GM19397 (cell line): ENCODE measurements around the gene S100A14.
A peak's percentile ranks its signal among the peaks of the same experiment; 100 is the strongest.

Experiments used
- ATAC-seq: cut with Tn5 transposase; IDR thresholded peaks from one replicate; pipeline ENCODE4 v1.9.1; 2021; ENCODE audit warnings: mild to moderate bottlenecking, moderate library complexity; ENCODE audit not compliant: unreplicated experiment

Gene S100A14

GRCh38 chr1:153639280-153639679 lies 23.2 kb upstream of the S100A14 start:
- no peak for ATAC-seq

- no peak for ATAC-seq
These were observed 22.1 kb upstream of the S100A14 start for GRCh38 chr1:153638261-153638660.

DNA sequence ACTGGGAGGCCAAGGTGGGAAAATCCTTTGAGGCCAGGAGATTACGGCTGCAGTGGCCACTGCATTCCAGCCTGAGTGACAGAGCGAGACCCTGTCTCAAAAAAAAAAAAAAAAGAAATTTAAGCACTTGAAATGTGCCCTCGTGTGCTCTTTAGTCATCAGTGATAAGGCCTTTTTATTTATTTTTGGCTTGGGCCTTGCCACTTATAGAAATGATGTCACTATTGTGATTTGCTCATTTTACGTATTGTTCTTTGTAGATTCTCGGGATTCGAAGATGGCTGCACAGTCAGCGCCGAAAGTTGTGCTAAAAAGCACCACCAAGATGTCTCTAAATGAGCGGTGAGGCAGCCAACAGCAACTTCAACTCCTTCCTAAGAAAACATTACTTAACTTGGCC lies 20.2 kb upstream of the S100A14 start:
- ATAC-seq = no peak

DNA sequence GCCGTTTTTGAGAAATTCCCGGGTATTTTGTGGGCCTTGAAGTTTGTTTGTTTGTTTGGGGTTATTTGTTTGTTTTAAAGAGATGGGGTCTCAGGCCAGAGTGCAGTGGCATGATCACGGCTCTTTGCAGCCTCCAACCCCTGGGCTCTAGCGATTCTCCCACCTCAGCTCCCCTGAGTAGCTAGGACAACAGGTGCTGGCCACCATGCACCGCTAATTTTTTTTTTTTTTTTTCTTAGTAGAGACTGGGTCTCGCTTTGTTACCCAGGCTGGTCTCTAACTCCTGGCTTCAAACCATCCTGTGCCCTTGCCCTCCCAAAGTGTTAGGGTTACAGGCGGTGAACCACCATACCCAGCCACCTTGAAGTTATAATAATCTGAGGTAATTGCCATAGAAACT lies 19.7 kb upstream of the S100A14 start:
- ATAC-seq = no peak

DNA sequence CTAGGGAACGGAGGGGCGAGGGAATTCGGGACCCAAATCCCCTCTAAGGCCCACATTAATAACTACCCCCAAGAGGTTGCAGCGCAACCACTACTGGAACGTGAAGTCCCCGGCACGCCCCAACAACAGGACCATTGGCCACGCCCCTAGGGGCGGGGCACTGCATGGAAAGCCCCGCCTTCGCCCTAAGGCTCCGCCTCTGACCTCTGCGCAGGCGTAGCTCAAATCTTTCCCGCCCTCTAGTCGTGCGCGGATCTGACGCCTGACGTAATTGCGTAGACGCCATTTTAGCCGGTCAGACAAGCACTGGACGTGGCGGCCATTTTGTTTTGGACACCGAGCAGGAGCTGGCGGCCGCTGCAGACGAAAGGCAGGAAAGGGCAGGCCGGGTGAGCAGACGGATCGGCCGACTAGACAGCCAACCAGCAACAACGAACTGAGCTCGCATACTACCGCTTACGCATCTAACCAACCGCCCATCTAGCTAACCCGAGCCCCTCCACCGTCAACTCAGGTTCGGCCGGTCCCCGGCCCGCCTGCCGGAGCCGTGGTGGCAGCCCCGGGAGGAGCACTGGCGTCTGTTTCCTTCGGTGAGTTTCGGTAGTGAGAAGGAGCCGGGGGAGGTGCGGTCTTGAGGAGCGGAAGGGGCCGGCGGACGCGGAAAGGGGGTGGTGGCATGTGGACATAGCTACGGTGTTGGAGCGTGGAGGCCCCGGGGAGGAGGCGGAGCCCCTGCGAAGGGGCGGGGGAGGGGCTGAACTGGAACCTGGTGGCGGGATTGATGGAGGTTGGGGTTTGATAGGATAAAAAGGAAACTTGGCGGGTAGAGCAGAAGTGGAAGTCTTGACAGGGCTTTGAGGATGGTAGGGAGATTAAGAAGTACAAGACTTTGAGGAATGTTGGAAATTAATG lies 17.9 kb upstream of the S100A14 start, which contains the start of gene CHTOP:
CHTOP (plus strand) TSS at position 313 of the 912 bp plus-strand sequence. CDS start 2,523 bp downstream, outside the sequence.
- ATAC-seq = peak; percentile 92

DNA sequence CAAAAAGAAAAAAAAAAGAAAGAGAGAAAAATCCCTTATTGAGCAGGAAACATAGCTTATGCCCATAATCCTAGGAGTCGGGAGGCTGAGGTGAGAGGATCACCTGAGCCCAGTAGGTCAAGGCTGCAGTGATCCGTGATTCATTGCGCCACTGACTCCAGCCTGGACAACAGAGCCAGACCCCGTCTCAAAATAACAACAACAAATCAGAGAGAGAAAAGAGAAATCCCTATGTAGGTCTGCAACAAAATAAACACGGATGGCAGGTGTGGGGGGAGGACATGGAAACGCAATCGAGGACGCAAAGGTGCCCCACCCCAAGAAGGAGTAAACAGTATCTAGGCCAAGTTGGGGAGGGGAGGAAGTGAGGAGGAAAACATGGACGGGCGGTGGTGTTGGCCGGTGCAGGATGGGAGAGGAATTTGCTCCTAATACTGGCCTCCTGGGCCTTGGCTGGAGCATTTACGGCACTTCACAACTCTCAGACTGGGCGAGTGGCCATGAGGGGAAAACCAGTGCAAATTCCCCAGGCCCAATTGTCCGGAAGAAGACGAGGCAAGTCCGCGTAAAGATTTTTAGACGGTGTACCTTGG lies 17.1 kb upstream of the S100A14 start:
- no peak for ATAC-seq

- no peak for ATAC-seq
These were observed 15.2 kb upstream of the S100A14 start for GRCh38 chr1:153631047-153632022.

DNA sequence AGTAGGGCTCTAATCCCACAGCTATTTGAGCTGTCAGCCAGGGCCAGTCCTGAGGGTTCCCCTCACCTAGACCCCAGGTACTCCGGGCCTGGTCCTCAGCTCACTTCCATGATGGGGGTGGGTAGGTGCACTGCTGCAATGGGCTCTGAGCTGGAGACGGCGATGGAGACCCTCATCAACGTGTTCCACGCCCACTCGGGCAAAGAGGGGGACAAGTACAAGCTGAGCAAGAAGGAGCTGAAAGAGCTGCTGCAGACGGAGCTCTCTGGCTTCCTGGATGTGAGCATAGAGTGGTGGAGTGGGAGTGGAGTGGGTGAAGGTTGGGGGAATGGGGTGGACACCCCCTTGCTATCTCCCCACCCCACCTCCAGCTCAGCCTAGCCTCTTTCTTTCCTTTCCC lies 14.3 kb upstream of the S100A14 start:
- ATAC-seq = no peak

GRCh38 chr1:153629971-153630370 lies 13.8 kb upstream of the S100A14 start:
- no peak for ATAC-seq

GRCh38 chr1:153629343-153629665 lies 13.2 kb upstream of the S100A14 start:
- ATAC-seq = no peak

GRCh38 chr1:153628638-153629342 lies 12.7 kb upstream of the S100A14 start:
- ATAC-seq = no peak

GRCh38 chr1:153627715-153628626 lies 11.8 kb upstream of the S100A14 start, which contains the start of gene S100A1:
Gene S100A1, plus strand, starts transcription at chr1:153628434. Its CDS starts 2,088 bp downstream, at chr1:153630522.
- ATAC-seq = no peak

DNA sequence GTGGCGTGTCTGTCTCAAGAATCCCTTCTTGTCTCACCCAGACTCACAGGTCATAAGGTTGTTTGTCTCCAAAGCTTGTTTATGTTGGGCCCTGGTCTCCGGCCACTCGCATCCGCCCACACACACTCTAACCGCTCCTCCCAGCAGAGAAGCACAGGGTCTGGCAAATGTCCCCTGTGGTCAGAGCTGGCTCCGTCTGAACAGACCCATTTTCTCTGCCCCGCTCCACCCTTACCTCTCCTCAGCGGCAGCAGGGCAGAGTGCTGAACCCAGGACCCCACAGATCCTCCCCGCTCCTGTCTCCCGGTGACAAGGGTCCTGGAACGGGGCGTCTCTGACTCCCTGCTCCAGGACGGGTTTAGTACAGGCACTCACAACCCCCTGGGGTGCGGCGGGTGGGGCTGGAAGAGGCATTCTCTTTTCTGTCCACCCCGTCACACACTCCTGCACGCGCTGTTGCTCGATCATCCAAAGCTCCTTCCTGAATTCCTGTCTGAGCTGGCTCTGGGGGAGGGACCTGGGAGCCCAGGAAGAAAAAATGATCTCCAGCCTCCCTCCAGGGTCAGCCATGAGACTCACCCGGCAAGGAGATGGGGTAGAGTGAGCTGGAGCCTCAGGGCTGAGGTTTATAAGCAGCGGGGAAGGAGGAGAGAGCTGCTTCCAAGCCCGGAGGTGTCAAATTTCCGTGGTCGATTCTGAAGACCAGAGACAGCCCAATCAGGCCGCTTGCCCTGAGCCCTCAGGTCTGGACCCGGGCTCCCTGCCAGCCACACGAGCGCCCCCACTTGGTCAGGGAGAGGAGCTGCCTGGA lies 11.0 kb upstream of the S100A14 start, which contains the start of gene S100A13:
S100A13 (minus strand) TSS at position 602 of the 811 bp plus-strand sequence. CDS start 1,033 bp downstream, outside the sequence.
- ATAC-seq = no peak

DNA sequence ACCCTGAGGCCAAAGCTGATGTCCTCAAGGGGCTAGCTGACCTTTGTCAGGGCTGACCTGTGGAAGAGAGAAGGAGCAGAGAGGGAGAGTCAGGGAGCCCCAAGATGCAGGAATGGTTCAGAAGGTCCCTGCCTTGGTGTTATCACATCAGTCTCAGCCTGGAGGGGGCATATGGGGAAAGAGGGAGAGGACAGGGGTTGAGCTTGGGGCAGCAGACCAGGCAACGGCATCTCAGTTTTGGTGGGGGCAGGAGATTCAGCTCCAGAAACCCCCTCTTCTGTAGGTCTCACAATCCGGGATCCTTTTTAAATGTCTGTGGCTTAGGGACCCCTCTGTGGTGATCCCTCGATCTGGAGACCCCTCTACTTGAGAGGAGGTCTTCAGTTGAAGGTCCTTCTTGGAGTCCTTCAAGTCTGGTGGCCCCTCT lies 10.4 kb upstream of the S100A14 start:
- no peak for ATAC-seq

DNA sequence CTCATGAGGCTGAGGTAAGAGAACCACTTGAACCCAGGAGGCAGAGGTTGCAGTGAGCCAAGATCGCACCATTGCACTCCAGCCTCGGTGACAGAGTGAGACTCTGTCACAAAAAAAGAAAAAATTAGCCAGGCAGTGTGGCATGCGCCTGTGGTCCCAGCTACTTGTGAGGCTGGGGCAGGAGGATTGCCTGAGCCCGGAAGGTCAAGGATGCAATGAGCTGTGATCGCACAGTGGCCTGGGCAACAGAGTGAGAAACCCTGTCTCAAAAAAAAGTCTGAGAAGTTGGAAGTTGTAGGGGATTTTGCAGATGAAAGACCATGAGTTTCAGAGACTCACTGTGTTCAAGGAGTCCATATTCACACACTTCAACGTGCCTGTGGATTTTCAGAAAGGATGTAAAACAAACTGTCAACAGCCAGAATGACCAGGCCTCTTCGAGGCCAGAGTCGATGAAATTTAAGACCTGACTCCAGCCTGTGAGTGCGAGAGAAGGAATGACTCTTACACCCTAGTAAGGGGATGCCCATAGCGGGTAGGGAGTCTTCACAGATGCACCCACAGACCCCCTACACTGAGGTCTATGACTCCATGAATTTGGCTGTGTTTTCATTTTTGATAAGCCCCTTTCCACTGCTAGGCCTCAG lies 9.0 kb upstream of the S100A14 start:
- no peak for ATAC-seq

- ATAC-seq = no peak
These were observed 7.0 kb upstream of the S100A14 start for GRCh38 chr1:153623101-153623500.

DNA sequence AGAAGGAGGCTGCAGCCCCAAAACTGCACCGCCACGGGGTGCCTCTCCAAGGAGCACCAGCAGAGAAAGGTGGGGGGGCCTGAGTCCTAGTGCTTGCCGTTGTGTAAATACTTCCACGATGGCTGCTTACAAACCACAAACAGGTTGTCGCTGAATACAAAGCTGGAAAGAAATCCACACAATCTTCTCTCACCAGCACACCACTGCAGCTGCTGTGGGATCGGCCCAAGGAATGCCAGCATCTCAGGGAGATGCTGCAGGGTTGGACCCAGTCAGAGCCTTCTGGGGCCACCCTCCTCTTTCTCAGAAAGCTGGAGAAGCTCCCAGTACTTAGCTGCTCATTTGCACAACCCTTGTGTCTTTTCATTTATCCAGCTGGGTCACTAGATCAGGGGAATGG lies 3.0 kb upstream of the S100A14 start:
- no peak for ATAC-seq

- peak; percentile 75 for ATAC-seq
These were observed 1.5 kb upstream of the S100A14 start for GRCh38 chr1:153617663-153618062.
